NCI-H1694 treated with DMSO at 0.1 percent for 48 hours (cell line): ENCODE results near the gene HNRNPUL2.
A peak's percentile ranks its signal among the peaks of the same experiment; 100 is the strongest.

Source experiments
- DNase-seq: peaks from one replicate; lab custom pipeline; 2025; lab: John Stamatoyannopoulos, UW

The HNRNPUL2 gene

GRCh38 chr11:62666259-62666926, 60.9 kb downstream of the HNRNPUL2 start:
- DNase-seq = no peak

GRCh38 chr11:62665599-62666258, 61.5 kb downstream of the HNRNPUL2 start:
- no peak for DNase-seq

DNA sequence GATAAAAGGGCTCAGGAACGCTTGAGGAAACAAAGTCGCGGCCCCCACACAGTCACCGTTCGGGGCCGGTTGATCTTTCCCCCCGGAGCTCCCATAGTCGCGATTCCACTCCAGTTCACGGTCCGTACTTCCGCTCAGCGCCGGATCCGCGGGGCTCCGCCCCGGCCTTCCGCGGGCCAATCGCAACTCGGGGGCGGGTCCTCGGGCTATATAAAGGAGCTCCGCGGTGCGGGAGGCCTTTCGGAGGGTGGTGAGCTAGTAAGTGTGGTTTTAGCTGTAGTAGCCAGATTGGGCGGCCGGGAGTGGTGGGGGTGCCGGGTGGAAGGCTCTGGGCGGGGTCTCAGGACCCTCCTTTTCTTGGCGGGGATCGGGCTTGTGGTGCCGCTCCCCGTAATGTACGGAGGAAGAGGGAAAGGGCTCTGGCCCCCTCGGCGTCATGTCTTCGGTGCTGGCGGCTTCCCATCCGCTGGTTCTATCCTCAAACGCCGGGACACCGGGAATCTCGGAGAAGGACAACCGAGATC, 62.1 kb downstream of the HNRNPUL2 start, which contains the start of the genes C11orf98 and CSKMT:
Gene C11orf98, minus strand, starts transcription at position 136 of the 524 bp plus-strand sequence. Its CDS starts 41 bp downstream, at position 95.
Gene CSKMT, plus strand, starts transcription at position 238 of the 524 bp plus-strand sequence. CDS start 568 bp downstream, outside the sequence.
- peak; percentile 76 for DNase-seq

- DNase-seq = peak; percentile 40
These were observed 62.7 kb downstream of the HNRNPUL2 start for GRCh38 chr11:62664405-62665074.
